HG03442 (cell line): ENCODE data around the gene PCBP2.

ENCODE experiments used
- ATAC-seq: cut with Tn5 transposase; IDR thresholded peaks from one replicate; pipeline ENCODE4 v1.9.1; 2021; ENCODE audit warnings: mild to moderate bottlenecking, moderate library complexity; ENCODE audit not compliant: unreplicated experiment

PCBP2 gene

DNA sequence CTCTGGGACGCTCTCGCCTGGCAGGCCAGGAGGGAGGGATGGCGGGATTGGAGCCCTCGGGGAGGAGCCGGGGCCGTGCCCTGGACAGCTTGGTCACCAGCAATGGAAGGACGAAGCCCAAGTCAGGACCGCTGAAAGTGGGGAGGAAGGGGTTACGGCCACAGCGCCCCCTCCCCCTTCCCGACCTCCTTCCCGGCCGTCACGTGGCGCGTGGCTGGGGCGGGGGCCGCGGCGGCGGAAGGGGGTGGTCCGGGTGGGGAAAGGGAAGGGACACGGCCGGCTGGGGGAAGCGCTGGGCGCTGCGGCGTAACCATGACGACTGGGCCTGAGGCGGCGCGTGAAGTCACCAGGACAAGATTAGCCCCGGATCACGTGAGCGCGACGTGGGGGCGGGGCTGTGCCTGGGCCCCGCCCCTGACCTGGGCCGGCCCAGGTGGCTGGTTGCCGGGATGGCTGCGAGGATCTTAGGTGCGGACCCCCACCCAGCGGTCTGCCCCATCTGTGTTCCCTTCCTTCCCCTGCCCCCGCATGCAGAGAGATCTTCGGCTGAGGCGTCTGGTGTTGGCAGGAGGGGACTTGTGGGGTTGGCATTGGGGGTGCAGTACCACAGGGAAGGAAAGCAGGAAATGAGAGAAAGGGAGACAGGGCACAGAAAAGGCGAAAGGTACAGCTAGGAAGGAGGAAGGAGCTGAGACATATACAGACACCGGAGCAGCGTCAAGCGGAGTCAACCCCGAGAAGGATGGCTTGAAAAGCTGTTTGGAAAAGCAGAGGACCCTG lies 41.1 kb downstream of the PCBP2 start:
- ATAC-seq, result peak; percentile 86

- no peak for ATAC-seq
Measured at GRCh38 chr12:53493610-53494391, 41.9 kb downstream of the PCBP2 start.

DNA sequence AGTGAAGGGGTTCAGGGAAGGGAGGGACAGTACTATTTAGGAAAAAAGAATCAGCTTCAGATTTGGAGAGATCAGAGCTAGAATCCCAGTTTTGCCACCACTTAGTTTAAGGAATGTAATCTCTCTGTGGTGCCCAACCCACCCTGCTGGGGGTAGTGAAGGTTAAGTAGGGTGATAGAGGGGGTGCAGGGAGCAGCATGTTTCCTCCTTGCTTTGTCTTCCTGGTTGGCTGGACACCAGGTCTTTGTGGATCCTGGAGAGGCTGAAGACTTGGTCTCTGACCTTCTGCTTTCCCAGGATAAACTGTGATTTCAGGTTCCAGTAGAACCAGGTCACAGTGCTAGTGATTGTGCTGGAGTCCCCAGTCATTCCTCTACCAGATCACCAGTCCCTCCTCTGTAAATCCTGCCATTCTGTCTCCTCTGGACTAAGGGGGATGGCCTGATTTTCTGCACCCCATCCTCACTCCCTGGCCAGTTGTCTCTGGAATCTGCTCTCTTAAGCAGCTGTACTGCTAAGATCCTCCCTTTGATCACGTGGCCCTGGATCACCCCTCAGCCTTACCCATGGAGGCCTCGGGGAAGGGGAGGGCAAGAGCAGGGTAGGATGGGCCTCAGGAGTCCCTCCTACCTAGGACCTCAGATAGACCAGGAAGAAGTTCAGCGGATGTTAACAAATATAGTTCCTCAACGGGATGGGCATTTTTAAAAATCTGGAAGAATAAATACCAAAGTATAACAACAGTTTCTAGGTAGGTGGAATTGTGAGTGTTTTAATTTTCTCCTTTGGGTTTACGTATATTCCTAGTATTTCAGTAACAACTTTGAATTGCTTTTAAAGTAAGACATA lies 44.2 kb downstream of the PCBP2 start:
- ATAC-seq, result no peak

DNA sequence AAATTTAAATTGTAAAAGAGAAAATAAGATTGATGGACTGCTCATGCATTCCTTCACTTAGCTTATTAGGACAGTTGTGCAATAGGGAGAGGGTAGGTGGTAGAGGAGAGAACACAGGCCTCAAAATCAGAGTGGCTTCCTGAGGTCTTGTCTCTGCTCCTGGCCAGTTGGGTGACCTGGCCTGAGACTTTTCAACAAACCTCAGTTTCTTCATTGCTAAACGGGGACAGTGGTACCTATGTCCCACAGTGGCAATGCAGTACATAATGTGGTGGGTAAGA lies 44.8 kb downstream of the PCBP2 start:
- no peak for ATAC-seq

- ATAC-seq, result no peak
Measured at GRCh38 chr12:53497461-53497860, 45.6 kb downstream of the PCBP2 start.

GRCh38 chr12:53498235-53498630 lies 46.3 kb downstream of the PCBP2 start:
- ATAC-seq, result no peak

DNA sequence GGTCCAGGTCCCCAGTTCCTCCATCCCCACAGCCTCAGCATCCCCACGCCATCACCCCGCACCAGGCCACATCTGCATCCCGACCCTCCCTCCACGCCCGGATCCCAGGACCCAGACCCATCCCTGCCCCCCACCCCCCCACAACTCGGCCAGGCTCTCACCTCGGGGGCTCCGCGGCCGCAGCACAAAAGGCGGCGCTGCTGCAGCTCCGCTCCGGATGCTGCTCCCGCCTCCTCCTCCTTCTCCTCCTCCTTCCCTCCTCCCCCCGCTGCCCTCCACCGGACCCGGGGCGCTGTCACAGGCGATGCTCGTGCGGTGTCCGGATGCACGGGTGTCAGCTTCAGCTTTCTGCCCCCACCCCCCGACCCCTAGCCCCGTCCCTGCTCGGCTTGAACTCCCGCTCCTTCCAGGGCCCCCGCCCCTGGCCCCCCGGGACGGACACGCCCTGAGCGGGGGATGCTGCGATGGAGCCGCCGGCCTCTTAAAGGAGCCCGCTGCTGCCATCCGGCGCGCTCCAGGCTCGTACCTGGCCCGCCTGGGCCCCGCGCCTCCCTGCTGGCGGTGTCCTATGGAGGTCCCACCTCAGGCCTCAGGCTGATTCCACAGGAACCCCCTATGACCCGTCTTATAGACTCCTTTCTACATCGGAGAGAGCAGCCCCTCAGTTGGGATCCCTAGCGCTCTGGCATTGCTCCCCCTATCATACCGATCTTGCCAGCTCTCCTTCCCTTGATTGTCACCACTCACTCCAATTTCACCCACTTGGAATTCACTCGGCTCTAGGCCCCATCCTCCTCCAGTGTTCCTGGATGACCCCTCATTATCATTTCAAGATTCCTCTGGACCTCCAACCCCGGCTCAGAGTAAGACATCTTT lies 47.6 kb downstream of the PCBP2 start, which contains the start of gene MAP3K12:
Gene MAP3K12, minus strand, starts transcription at position 193 of the 876 bp plus-strand sequence. CDS start 12,067 bp downstream, outside the sequence.
- ATAC-seq, result no peak

- no peak for ATAC-seq
Measured at GRCh38 chr12:53500142-53500775, 48.4 kb downstream of the PCBP2 start.

GRCh38 chr12:53500776-53501614 lies 49.1 kb downstream of the PCBP2 start, which contains the start of gene TARBP2:
Gene TARBP2, plus strand, starts transcription at chr12:53501283. Its CDS starts 126 bp downstream, at chr12:53501409.
- ATAC-seq, result peak; percentile 75

GRCh38 chr12:53501615-53502181 lies 49.8 kb downstream of the PCBP2 start:
- no peak for ATAC-seq

DNA sequence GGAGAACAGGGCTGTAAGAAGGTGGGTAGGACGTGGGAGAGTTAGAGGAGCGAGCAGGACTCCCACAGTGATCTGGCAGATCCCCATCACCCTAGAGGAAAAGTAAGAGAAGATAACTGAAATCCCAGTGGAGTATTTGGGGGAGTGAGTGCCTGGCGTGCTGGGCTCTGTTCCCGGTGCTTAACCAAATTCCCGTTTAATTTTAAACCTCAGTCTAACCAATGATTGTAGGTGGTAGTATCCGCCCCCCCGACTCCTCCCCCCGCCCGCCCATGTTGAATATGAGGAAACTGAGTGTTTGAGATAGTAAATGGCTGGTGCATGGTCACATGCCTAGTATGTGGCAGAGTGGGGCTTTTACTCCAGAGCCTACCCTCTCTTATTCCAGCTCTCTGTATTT lies 50.4 kb downstream of the PCBP2 start:
- no peak for ATAC-seq

DNA sequence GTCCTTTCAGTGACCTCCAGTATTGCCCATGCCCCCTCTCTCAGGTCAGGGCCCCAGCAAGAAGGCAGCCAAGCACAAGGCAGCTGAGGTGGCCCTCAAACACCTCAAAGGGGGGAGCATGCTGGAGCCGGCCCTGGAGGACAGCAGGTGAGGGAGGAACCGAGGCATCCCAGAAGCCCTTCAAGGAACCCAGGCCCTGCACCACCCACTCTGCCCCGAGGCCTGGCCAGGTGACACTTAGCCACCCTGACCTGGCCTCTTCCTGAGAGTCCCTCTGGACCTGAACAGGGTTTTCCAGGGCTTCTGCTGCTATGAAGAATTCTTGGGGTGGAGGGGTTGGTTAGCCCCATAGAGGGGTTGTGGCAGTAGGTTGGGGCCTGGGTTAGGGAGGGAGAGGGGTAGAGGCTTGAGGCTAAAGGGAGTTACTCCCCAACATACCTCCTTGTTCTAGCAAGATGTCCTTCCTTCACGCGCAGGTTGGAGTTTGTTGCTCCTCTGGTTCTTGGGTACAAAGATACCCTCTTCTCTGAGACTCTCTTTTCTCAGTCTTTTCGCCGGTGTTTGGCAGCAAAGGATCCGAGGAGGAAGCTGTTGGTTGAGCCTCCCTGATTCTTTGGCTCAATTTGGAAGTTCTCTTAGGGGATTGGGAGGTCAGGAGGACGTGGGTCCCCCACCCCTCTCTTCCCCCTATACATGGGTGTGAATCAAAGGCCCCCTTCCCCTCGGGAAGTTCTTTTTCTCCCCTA lies 51.3 kb downstream of the PCBP2 start:
- ATAC-seq, result no peak

- no peak for ATAC-seq
Measured at GRCh38 chr12:53504004-53504920, 52.4 kb downstream of the PCBP2 start.

GRCh38 chr12:53505086-53505485 lies 53.2 kb downstream of the PCBP2 start:
- ATAC-seq, result no peak

DNA sequence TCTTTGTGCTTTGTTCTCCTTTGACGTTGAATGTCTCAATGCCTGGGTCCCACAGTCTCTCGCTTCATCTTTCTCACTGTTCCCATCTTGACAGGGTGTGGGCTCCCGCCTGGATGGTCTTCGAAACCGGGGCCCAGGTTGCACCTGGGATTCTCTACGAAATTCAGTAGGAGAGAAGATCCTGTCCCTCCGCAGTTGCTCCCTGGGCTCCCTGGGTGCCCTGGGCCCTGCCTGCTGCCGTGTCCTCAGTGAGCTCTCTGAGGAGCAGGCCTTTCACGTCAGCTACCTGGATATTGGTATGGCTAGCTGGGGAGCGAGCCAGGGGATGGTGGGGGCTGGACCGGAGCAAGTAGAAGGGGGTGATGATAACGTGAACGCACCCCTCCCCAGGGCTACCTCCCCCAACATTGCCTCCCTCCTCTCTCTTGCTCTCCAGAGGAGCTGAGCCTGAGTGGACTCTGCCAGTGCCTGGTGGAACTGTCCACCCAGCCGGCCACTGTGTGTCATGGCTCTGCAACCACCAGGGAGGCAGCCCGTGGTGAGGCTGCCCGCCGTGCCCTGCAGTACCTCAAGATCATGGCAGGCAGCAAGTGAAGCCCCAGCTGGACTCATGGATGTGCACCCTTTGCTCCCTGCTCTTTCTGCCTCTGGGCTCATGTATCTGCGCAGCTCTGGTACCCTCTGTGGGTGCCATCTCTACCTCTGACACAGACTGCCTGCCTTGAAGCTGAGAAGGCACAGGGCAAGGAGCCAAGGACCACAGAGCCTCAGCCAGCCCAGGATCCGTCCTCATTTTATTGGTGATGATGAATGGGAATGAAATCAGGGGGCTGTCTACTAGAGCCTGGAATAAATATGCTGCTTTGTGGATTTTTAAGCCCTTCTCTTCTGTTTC lies 53.9 kb downstream of the PCBP2 start:
- ATAC-seq, result no peak

GRCh38 chr12:53506450-53506785 lies 54.5 kb downstream of the PCBP2 start:
- no peak for ATAC-seq
